ENCODE results near the gene ADGRB2.

ADGRB2 gene

GRCh38 chr1:31730336-31731048 is 33.6 kb downstream of the ADGRB2 start:
- H3K4me3 ChIP-seq (replicated peaks; ENCODE audit: low read depth, low read length): no peak overlapping the region
- DNase-seq (ENCODE audit: low read depth): no peak
- no peak for TF ChIP-seq CTCF (IDR thresholded peaks at IDR 0.05; ENCODE audit: low read length, missing control alignments)

DNA sequence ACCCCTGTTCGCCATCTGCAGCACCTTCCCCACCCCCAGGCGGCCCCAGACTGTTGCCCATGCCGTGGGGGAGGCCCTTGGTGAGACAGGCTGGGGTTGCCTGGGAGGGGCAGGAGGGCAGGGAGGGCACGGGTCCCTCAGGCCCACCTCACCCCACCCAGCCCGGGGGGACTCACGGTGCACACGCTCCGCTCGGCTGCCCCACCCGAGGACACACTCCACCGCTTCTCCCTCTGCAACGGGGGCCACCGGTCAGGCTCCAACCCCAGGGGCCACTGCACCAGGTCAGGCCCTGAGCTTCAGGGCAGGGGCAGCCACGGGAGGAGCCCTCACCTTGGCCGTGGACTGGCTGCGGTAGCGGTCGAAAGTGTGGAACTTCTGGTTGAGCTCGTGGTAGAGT is 36.3 kb downstream of the ADGRB2 start:
- no peak for TF ChIP-seq CTCF (IDR thresholded peaks at IDR 0.05; ENCODE audit: low read length, missing control alignments)
- no peak for DNase-seq (ENCODE audit: low read depth)
- H3K4me3 ChIP-seq (replicated peaks; ENCODE audit: low read depth, low read length): no peak overlapping the region

- no peak overlapping the region for H3K4me3 ChIP-seq (replicated peaks; ENCODE audit: low read depth, low read length)
- no peak for TF ChIP-seq CTCF (IDR thresholded peaks at IDR 0.05; ENCODE audit: low read length, missing control alignments)
- DNase-seq (ENCODE audit: low read depth): no peak
These were observed 36.9 kb downstream of the ADGRB2 start for GRCh38 chr1:31727195-31727594.

DNA sequence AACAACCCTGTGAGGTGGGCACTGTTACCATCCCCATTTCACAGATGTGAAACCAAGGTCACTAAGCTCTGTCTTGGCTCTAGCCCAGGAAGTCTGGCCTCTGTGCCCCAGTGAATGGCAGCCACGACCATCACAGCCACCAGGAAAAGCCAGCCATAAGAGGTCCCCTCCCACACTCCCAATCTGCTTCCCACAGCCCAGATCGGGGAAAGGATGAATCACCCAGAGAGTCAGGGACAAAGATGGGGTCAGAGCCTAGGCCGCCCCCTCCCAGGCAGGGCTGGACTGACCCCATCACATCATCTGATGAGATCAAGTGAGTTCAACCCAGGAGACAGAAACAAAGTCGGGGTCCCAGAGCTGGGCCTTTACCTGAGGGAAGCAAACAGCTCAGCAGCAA is 37.4 kb downstream of the ADGRB2 start:
- H3K4me3 ChIP-seq (replicated peaks; ENCODE audit: low read depth, low read length): no peak overlapping the region
- no peak for TF ChIP-seq CTCF (IDR thresholded peaks at IDR 0.05; ENCODE audit: low read length, missing control alignments)

GRCh38 chr1:31725777-31726535 is 38.2 kb downstream of the ADGRB2 start:
- no peak for TF ChIP-seq CTCF (IDR thresholded peaks at IDR 0.05; ENCODE audit: low read length, missing control alignments)
- no peak overlapping the region for H3K4me3 ChIP-seq (replicated peaks; ENCODE audit: low read depth, low read length)
- DNase-seq (ENCODE audit: low read depth): no peak

More for the DNA sequence above, 37.4 kb downstream of the ADGRB2 start:
- DNase-seq (ENCODE audit: low read depth): no peak

DNA sequence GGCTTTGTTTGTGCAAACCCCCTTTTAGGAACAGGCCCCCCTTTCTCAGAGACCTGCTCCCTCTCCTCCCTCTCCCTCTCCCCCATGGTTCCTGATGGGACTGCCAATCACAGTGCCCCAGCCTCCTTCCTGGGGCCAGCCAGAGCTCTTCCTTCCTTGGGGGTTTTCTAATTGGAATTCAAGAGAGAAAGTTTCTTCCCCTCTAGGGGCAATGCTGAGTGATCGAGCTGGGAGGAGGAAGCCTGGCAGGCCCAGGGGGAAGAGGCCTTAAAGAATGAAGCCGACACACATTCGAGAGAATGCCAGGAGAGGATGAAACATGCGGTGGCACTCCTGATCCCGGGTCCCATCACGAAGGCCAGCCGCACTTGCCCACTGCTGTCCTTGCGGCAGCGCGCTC is 39.0 kb downstream of the ADGRB2 start:
- DNase-seq (ENCODE audit: low read depth): no peak
- H3K4me3 ChIP-seq (replicated peaks; ENCODE audit: low read depth, low read length): no peak overlapping the region
- no peak for TF ChIP-seq CTCF (IDR thresholded peaks at IDR 0.05; ENCODE audit: low read length, missing control alignments)

All from fibroblast of pulmonary artery (primary cell).